ENCODE results near the gene MAGI1.
A peak's percentile ranks its signal among the peaks of the same experiment; 100 is the strongest.
"Not testable (repeated sequence)": the region's sequence is repeated elsewhere in the genome, so short reads cannot be mapped to it uniquely, and the experiment has no call there.

The MAGI1 gene

DNA sequence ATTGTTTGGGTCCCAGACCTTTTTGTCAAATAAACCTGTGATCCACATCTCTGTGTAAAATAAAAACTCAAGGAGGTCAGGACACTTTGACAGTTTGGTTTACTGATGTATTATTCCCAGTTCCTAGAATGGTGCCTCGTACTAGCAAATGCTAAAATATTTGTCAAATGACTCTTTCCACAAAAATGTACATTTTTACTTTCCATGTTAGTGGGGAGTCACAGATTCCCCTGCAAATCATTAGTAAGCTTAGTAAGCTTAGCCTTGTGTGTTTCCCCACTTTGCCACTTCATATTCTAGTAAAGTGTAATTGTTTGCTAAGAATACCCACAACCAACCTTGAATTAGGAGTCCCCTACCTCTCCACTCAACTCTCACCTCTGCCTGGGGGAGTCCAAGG is 2.4 kb upstream of the MAGI1 start:
- DNase-seq: no peak
- intact Hi-C loops (cut with DNase I): no loop called here

DNA sequence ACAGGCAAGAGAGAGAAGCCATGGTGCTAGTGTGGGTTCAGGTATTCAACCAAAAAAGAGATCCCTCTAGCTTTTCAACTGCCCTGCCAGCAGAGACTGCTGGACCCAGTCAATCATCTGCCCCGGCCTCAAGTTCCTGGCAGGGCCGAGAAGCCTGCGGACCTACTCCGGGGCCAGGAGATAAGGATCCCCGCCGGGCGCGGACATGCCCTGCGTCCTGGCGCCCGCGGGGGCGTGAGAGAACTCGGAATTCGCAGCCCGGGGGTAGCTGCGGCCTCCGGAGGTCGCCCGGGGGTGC is 821 bp upstream of the MAGI1 start:
- intact Hi-C loops (cut with DNase I): loop anchor here (5.0 to 10.0 kb wide), 3 partner anchors 95 to 252 kb away; no protein-coding TSS in a partner anchor
- DNase-seq: peak in 3 of 10 donors; percentile 15 to 72 (median 22)

DNA sequence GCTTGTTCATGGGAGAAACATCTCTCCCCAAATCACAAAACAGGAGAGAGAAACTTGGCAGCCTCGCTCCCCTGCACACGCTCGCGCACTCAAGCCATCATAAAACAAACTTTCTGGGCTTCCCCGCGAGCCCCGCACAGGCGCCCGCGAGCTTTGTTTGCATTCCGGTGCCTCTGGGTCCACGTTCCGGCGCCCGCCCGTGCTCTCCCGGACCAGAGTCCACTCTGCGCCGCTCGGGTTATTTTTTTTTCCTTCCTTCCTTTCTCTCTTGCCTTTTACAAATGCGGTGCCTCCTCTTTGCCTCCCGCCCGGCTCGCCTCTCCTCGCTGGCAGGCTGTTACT is 363 bp downstream of the MAGI1 start:
- intact Hi-C loops (cut with DNase I): loop anchor here (5.0 to 10.0 kb wide), 3 partner anchors 96 to 251 kb away; no protein-coding TSS in a partner anchor
- no peak for DNase-seq

DNA sequence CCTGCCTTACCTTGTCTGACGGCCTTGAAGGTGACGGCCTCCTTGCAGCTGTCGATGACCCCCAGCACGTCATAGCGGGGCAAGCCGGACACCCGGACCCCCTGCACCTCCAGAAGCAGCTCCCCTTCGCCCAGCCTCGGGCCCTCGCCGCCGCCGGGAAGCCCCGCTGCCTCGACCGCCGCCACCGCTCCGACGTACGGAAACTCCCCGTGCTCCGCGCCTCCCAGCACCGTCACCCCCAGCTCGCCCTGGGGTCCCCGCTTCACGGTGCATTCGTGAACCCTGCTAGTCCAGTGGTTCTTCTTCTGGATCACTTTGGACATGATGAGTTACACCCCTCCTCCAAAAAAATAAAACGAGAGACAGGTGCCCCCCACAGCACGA is 740 bp downstream of the MAGI1 start:
- peak in 5 of 10 donors; percentile 5 to 87 (median 22) for DNase-seq
- intact Hi-C loops (cut with DNase I): loop anchor here (5.0 to 10.0 kb wide), 3 partner anchors 97 to 251 kb away; no protein-coding TSS in a partner anchor

DNA sequence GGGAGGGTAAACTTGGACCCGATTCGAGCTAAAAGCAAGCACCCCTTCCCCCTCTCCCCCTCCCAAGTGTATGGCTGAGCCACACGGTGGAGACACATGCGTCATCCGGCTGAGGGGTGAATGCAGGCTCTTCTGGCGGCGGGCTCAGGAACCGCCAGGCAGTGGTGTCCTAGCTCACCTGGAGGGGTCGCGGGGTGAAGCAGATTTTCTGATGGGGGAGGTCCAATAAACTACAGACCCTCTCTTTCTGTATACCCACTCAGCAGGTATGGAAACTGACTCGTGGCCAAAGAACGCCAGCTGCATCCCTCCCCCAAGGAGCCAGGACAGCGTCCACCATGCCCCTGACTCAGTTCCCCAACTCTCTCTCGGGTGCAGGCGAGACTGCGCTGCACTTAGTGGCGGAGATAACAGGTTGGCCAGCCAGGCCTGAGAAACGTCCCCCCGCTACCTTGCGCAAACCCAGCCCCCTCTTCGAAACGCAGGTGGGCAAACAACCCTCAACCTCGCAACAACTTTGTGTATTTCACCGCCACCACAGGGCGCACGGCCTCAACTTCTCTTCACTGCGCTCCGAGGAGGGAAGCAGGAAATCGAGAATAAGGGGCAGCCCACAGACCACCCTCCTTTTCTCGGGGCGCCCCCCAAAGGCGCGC is 1.3 kb downstream of the MAGI1 start:
- peak in 9 of 10 donors; percentile 22 to 89 (median 42) for DNase-seq
- intact Hi-C loops (cut with DNase I): loop anchor here (5.0 to 10.0 kb wide), 3 partner anchors 97 to 250 kb away; no protein-coding TSS in a partner anchor

DNA sequence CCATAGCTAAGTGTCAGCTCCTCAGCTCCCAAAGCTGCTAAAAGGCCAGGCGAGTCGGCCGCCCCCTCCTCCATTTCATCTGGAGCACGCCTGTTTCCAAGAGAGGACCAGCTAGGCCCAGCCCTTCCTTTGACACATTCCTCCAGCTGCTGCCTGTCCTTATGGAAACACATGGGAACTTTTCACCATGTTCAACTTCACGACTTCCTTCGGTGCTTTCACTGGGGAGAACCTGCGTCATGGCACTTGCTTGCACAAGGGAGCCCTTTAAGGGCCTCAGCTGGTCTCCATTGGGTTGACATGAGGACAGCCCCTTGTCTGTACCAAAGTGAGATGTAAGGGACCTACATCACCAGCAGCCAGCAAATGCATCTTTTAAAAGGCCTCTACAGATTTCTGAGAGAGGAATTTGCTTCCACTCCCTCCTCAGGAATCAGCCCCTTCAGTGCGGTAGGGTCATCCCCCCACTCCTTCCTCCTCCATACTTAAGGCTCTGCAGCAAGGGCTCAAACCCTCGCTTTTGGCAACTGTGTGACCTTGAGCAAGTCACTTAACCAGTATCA is 2.1 kb downstream of the MAGI1 start:
- DNase-seq: peak in 1 of 10 donors; percentile 8
- intact Hi-C loops (cut with DNase I): loop anchor here (5.0 to 10.0 kb wide), 3 partner anchors 98 to 249 kb away; no protein-coding TSS in a partner anchor

DNA sequence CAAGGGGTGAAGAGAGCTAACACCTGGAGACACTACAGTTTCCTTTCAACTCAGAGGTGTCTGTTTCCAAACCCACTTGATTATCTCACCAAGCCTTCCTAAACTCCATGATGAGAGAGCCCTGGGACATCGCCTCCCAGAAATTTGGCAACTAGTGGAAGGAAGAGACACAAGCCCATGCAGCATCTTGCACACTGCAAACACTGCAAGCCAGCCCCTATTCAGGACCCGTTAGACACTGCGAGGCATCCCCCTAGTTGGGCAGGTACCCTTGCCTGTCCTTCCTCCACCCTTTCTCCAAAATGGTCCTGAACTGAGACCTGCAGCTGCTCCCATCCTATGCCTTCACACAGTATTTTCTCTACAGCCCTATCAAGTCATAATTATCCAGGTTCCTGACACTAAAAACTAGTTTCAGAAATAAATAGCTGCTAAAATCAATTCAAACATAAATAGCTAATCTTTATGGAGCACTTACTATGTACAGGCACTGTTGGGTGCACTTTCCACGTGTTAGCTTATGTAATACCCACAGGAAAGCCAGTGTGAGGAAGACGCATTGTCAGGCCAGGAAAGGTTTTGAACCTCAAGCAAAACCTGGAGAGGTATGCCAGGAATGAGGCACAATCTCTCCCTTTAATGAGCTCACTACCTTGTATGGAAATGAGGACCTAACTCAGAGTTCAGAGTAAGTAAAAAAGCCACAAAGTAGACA is 2.8 kb downstream of the MAGI1 start:
- intact Hi-C loops (cut with DNase I): loop anchor here (5.0 to 10.0 kb wide), 3 partner anchors 99 to 249 kb away; no protein-coding TSS in a partner anchor
- DNase-seq: no peak

DNA sequence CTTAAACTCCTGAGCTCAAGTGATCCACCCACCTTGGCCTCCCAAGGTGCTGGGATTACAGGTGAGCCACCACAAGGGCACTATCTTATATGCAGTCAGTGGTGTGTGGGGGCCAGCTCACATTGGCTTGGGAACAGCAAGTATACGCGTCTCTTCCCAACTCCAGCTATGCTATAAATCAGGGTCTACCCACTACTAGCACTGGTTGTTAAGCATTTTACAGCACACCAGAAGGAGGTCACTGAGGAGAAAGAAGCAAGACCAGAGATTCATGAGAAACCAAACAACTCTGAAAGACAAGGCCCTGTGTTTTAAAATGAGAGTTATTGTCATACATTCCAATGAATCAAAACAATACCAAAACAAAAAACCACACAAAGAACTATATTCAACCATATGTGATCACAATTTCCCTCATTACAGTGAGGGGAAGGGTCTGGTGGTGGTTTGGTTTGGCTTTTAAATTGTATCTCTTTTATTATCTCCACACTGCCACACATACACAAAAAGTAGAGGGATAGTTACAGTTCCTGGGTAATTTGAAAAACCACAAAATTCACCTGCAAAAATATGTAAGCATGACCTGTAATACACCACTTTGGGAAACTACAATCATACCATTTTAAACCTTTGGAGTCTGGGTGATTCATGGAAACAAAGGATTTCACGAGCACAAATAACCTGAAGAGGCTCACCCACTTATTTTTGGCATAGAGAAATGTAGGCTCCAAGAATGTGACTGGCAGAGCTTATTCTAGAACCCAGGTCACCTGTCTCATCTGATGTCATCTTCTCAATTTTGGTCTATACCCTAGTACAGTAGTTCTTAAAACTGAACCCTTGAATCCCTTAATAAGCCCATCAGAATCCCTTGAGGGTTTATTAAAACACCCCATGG is 5.2 kb downstream of the MAGI1 start:
- DNase-seq: no peak
- intact Hi-C loops (cut with DNase I): loop anchor here (10.0 kb wide), 2 partner anchors 101 to 161 kb away; no protein-coding TSS in a partner anchor

DNA sequence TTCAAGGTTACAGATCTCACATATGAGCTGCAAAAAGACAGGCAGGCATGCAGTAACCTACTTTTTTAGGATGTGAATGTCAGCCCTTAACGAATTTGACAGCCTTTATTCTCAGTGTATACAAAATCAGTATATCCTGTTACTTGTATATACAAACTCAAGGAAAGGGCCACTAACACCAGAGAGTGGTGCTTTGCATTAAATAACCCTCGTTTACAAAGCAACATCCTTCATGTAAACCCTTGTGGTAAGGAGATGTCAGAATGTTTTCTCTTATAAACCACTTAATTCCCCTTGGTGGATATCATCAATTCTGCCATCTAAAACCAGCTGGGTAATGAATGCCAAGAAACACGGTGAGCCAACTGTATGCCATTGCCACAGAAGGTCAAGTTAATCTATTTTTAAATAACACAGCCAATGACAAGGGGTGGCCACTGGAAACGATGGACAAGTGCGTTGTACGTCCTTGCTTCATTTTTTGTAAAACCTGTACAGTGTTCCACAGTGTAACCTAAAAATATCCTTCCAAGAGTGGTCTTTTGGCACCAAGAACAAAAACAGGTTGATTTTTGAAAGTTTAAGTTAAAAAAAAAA is 7.5 kb downstream of the MAGI1 start:
- DNase-seq: no peak
- intact Hi-C loops (cut with DNase I): loop anchor here (10.0 kb wide), 2 partner anchors 104 to 164 kb away; no protein-coding TSS in a partner anchor

DNA sequence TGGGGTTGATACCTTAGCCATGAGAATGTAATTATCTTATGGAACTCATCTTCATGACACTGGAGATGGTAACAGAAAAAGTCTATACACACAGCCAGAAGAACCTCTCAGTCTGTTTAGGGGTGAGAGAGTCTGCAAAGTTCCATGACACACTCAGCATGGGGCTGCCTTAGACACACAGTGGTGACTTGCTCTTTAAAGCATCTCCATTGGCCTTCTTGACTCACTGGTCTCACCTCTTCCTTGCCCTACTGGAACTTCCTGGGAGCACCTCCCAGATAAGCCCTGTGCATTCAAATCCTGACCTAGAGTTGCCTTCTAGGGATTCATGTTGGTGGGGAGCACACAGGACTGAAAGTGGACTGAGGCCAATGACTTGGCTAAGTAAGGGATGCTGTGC is 9.3 kb downstream of the MAGI1 start:
- DNase-seq: no peak
- intact Hi-C loops (cut with DNase I): no loop called here

DNA sequence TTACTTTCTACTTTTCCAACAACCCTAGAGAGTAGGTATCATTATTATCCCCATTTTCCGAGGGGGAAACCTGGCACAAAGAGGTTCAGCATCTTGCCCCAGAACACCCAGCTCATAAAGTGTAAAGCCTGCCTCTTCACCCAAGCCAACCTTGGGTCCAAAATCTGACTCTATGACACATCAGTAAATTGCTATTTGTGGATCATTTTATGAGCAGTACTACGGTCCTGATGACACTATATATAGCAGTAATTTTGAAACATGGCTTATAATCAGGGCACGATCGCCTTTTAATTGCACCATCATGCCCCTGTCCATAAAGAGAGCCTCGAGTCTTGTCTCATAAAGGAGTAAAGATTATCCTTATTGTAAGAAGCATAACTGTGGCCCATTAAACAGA is 9.7 kb downstream of the MAGI1 start:
- DNase-seq: no peak
- intact Hi-C loops (cut with DNase I): no loop called here

DNA sequence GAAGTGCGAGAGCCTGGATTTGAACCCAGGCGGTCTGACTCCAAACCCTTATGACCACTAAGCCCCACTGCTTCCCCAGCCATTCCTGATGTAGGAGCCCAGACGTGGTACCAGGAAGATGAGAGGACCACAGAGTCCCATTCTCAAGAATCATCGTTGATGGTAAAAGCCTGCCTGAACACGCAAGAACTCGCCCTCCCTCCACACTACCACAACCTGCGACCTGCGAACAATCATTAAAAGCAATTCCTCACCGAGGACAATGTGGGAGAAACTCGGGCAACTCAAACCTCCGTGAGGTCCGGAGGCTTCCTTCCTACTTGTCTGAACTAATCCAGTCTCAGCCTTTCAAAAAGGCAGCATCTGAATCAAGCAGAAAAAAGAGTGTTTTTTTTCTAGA is 10.3 kb downstream of the MAGI1 start:
- no peak for DNase-seq
- intact Hi-C loops (cut with DNase I): no loop called here

DNA sequence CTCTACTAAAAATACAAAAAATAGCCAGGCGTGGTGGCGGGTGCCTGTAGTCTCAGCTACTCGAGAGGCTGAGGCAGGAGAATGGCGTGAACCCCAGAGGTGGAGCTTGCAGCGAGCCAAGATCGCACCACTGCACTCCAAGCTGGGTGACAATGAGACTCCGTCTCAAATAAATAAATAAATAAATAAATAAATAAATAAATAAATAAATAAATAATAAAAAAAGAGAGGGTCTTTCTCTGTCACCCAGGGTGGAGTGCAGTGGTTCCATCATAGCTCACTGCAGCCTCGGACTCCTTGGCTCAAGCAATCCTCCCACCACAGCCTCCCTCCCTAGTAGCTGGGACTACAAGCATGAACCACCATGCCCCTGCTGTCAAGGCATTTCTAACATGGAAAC is 11.6 kb downstream of the MAGI1 start:
- DNase-seq; intact Hi-C loops (cut with DNase I): not testable (repeated sequence)

DNA sequence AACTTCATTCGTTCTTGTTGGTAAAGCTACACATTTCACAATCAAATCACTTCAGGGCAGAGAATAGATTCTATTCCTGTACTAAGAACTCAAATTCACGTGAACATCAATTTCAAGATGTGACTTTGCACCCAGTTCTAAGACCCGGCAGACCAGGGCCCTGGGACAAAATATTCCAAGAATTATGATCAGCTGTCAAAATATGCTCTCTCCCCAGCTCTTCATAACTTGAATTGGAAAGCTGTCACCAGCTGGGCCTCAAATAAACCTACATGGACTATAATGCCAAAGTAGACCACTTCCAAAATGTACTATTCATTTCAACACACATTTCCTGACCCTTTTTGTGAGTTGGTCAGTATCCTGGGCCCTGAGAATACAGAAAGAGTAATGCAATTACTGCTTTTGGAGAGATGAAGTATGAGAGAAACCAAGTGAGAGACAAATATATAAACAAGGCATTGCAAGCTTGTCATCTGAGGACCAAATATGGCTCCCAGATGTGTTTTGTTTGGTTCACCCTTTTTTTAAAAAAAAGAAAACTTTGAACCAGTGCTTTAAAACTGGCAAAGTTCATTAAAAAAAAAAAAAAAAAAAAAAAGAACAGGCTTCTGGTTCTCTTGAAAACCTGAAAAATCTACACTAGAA is 14.9 kb downstream of the MAGI1 start:
- DNase-seq: no peak
- intact Hi-C loops (cut with DNase I): no loop called here

DNA sequence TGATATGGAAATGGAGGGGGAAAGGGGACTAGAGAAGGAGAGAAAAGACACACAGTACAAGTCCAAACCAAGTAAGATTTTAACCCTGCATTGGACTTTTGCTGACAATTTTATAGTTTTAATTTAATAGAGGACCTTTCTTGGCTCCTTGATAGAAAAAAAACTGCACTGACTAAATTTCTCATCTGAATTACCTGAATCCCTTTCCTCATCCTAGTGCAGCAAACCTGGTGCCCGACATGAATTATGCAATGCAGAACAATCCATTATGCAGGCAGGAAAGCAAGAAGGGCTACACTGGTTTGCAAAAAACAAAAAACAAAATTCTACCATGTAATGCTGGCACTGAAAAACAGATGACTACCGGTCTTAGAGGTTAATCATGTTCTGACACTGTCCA is 15.5 kb downstream of the MAGI1 start:
- no peak for DNase-seq
- intact Hi-C loops (cut with DNase I): no loop called here

DNA sequence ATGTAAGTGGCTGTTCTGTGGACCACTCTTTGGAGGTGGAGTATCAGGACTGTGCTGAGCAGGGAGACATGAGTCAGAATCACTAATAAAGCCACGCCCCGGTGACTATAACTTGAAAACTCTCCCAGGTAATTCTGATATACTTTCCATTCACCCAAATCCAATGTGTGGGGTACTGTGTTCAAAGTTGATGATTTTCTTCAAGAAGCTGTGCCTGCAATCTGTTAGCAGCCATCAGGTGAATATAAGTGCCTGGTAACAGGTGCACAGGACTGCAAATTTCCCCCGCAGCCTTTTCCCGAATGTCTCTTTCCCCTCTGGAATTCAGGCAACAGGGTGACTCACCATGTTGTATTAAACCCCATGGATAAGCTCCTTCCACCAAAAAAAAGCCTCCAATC is 17.0 kb downstream of the MAGI1 start:
- intact Hi-C loops (cut with DNase I): no loop called here
- DNase-seq: no peak

DNA sequence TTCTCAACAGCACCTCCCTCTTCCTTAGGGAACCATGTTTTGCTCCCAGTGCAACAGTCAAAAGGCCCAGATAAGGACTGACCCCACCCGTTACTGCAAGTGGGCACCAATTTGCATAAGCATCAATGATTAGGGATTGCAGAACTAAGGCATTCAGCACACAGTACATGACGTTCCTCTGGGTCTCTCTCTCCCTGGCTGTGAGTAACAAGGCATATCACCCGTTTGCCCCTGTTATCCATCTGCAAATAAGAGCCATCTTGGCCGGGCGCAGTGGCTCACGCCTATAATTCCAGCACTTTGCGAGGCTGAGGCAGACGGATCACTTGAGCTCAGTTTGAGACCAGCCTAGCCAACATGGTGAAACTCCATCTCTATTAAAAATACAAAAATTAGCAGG is 18.8 kb downstream of the MAGI1 start:
- DNase-seq: no peak
- intact Hi-C loops (cut with DNase I): no loop called here

DNA sequence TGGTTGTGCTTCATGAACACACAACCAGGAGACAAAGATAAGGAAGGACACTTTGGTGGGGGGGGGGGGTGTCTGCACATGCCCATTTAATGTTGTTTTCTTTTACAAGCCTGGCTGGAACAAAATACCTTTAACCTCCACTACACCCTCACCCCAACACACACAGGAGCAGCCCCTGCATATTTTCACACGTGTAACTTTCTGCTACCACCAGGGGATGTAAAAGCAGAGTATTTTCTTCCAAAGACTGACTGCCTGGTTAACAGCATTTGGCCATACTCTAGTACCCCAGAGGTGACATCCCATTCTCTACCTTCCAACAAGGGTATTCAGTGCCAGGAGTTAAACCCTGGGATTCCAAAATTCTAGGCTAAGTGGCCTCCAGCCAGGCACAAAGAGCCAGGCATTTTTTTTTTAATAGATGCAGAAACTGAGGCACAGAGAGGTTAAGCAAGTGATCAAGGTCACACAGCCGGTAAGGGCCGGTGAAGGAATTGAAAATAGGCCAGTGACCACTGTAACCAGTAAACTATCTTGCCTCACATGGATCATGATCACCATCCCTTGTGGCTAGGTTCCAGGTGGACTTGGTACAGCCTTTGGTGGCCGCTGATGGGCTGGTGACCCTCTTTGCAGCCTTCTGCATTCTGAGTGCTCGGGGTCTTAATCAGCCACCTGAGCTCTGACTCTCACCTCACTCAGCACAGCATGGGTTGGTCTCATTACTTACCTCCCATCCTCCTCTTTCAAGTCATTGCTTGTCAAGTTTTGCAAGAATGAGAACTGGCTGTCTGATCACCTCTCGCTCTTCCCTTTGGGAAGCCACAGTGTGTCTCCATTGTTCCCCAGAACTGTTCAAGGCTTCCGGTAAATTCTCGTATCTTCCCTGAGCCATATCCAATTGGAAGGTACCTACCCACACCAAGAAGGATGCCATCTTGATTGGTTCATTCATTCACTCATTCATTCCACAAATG is 20.4 kb downstream of the MAGI1 start:
- DNase-seq: no peak
- intact Hi-C loops (cut with DNase I): no loop called here

DNA sequence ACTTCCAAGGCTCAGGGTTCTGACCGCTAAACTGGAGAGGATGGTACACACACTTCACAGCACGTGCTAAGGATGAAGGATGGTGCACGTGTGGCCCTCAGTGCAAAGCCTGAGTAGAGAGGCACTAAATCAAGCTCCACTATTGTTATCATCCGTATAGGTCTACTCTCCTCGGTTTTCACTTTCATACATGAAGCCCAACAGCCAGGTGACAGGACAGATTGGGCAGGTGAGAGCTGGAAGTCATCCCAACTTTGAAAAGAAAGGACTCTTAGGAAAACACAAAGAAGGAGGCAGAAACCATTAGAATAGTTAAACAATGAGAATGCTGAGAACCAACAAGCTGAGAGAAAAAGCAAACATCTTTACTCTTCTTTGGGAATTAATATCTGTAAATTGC is 21.1 kb downstream of the MAGI1 start:
- intact Hi-C loops (cut with DNase I): no loop called here
- DNase-seq: no peak

All from posterior cingulate gyrus (tissue), 11 donors.